ENCODE measurements around the gene HIF3A.
A peak's percentile ranks its signal among the peaks of the same experiment; 100 is the strongest.

The HIF3A gene

DNA sequence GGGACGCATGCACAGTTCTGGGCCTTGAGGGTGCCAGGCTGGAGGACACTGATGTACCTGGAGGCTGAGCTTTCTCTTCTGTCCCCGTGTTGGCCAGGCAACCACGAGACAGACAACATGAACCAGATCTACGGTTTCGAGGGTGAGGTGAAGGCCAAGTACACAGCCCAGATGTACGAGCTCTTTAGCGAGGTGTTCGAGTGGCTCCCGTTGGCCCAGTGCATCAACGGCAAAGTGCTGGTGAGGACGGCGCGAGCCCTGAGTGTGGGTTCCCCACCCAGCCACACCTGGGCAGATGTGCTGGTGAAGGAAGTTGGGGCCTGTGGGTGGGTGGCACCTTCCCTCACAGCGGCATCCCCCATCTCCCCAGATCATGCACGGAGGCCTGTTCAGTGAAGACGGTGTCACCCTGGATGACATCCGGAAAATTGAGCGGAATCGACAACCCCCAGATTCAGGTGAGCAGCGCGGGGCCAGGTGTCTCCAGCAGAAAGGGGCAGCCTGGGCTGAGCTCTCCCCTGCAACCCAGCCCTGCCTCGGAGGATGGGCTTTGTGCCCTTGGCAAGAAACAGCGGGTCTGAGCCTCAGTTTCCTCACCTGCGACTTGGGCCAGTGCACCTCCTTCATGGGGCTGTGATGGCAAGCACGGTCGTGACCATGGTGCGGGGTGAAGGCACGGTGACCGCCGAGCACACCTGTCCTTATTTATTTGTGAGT is 90.3 kb downstream of the HIF3A start:
- no peak for DNase-seq

DNA sequence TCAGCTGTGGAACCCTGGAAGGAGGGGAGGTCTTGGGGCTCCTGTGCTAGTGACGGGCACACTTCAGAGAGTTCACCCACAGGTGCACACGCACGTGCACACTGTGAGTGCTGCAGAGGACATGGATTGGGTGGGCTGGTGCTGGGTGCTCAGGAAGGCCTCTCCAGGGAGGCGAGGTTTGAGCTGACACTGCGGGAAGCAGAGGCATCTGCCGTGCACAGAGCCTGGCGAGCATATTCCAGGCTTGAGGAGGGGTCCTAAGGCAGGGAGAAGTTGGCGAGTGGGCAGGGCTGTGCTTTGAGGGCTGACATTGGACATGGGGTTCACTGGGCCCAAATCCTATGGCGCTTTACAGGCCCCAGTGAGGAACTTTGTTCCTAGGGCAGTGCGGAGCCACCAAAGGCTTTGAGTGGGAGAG is 90.9 kb downstream of the HIF3A start:
- DNase-seq = no peak

DNA sequence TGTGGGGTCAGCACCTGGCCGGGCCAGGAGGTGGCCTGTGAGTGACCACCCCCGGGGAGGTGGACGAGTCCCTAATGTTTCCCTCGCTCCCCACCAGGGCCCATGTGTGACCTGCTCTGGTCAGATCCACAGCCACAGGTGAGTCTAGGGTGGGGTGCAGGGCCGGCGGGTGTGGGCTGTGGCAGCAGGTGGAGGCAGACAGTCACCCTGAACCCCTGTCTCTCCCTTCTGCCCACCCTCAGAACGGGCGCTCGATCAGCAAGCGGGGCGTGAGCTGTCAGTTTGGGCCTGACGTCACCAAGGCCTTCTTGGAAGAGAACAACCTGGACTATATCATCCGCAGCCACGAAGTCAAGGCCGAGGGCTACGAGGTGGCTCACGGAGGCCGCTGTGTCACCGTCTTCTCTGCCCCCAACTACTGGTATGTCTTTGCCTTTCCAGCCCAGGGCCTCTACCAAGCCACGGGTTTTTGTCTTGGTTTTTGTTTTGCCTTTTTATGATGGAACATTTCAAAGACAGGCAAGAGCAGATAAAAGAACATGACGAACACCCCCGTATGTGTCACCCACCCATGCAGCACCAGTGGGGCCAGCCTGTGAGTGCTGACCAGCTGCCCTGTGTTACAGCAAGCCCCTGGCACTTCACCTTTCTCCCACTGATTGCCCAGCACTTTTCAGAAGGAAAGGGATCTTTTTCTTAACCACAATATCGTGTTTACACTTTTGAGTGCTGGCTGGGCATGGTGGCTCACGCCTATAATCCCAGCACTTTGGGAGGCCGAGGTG is 91.7 kb downstream of the HIF3A start:
- DNase-seq = no peak

DNA sequence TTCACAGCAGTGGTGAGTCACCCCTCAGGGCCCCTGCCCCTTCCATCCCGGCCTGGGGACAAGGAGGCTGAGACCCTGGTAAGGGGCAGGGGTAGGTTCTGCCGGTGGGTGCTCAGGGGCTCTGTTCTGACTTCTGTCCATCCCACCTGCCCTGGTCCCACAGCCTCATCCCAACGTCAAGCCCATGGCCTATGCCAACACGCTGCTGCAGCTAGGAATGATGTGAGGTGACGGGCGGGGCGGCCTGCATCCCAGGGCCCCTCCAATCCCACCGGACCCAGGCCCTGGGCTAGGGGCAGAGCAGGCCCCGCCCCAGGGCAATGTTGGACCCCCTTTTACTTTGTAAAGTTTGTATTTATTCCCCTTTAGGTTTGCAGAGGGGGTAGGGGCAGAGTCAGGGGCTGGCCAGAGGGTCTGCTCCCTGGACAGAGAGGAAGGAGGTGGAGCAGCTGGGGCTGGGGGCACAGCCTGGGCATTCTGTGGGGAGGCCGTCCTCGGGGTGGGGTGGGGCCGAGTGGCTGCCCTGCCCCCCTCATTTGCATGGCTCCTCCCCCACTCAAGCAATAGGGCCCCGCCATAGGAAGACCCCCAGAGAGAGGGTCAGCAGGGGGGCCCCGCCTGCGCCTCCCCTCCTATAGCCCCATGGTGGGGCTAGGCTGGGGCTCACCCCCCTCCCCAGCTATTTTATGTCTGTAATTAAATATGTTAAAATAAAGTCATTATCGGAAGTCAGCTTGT is 93.4 kb downstream of the HIF3A start:
- no peak for DNase-seq

- no peak for DNase-seq
Measured at GRCh38 chr19:46390866-46391265, 94.0 kb downstream of the HIF3A start.

- no peak for DNase-seq
Measured at GRCh38 chr19:46391296-46392251, 94.7 kb downstream of the HIF3A start.

GRCh38 chr19:46392252-46392801 is 95.5 kb downstream of the HIF3A start:
- peak; percentile 31 for DNase-seq

- no peak for DNase-seq
Measured at GRCh38 chr19:46392837-46393236, 96.0 kb downstream of the HIF3A start.
